HG02852 (cell line): ENCODE measurements around the gene GNS.
"Not testable (repeated sequence)": the region's sequence is repeated elsewhere in the genome, so short reads cannot be mapped to it uniquely, and the experiment has no call there.

Experiments
- ATAC-seq: cut with Tn5 transposase; IDR thresholded peaks from one replicate; pipeline ENCODE4 v1.9.1; 2021; ENCODE audit warnings: mild to moderate bottlenecking, moderate library complexity; ENCODE audit not compliant: unreplicated experiment

Gene GNS

GRCh38 chr12:64700532-64700931, 58.7 kb downstream of the GNS start:
- ATAC-seq, result no peak

GRCh38 chr12:64699504-64700115, 59.6 kb downstream of the GNS start:
- no peak for ATAC-seq

GRCh38 chr12:64696080-64696741, 63.0 kb downstream of the GNS start:
- ATAC-seq, result no peak

GRCh38 chr12:64695550-64695949, 63.7 kb downstream of the GNS start:
- no peak for ATAC-seq

GRCh38 chr12:64694130-64695040, 64.8 kb downstream of the GNS start:
- ATAC-seq, result no peak

GRCh38 chr12:64691795-64692583, 67.2 kb downstream of the GNS start:
- ATAC-seq, result no peak

GRCh38 chr12:64691227-64691794, 67.9 kb downstream of the GNS start:
- ATAC-seq, result no peak

- ATAC-seq, result not testable (repeated sequence)
These were observed 69.0 kb downstream of the GNS start for GRCh38 chr12:64690236-64690635.

GRCh38 chr12:64688715-64689114, 70.5 kb downstream of the GNS start:
- no peak for ATAC-seq

GRCh38 chr12:64688219-64688618, 71.0 kb downstream of the GNS start:
- no peak for ATAC-seq

GRCh38 chr12:64687816-64688215, 71.4 kb downstream of the GNS start:
- ATAC-seq, result no peak

GRCh38 chr12:64685605-64686004, 73.6 kb downstream of the GNS start:
- no peak for ATAC-seq

GRCh38 chr12:64685050-64685449, 74.2 kb downstream of the GNS start:
- no peak for ATAC-seq

- ATAC-seq, result no peak
These were observed 75.2 kb downstream of the GNS start for GRCh38 chr12:64683816-64684543.

GRCh38 chr12:64682572-64683277, 76.5 kb downstream of the GNS start:
- ATAC-seq, result no peak

GRCh38 chr12:64681200-64682052, 77.8 kb downstream of the GNS start:
- ATAC-seq, result peak; percentile 56

GRCh38 chr12:64680235-64680634, 79.0 kb downstream of the GNS start:
- ATAC-seq, result no peak

- ATAC-seq, result peak; percentile 47
These were observed 79.7 kb downstream of the GNS start for GRCh38 chr12:64679487-64680001.
